ENCODE data around the gene RERE. TPM values are rescaled to one million over a fixed set of nuclear protein-coding genes. Genes with fewer than 3 reads are reported as not detected.
"Not testable (repeated sequence)": the region's sequence is repeated elsewhere in the genome, so short reads cannot be mapped to it uniquely, and the experiment has no call there.

The RERE gene
- polyA plus RNA-seq, 6 donors from 2014 or later: 10.7 to 50.1 (median 22.3) TPM

- not testable (repeated sequence) for H3K4me3 Mint-ChIP-seq; H3K9me3 Mint-ChIP-seq; DNase-seq; H3K27me3 Mint-ChIP-seq; ATAC-seq (ENCODE audit: low read depth in 2 of 2)
- Mint-ChIP-seq H3K36me3 (peaks cover 13 to 14% of the 10 kb centered on the region in 2 donors), H3K27ac (peak overlapping the region in 3 of 6 donors; percentile 39 to 71 (median 56)), H3K4me1 (peaks cover 7 to 14% (median 8%) of the 10 kb centered on the region in 3 donors)
These were observed 205.6 kb downstream of the RERE start for GRCh38 chr1:8611634-8612515.

GRCh38 chr1:8607906-8608305 lies 209.5 kb downstream of the RERE start:
- Mint-ChIP-seq H3K27me3 (no peaks in the 10 kb centered on the region), H3K9me3 (peaks cover 0 to 2% (median 0%) of the 10 kb centered on the region in 7 donors), H3K4me1 (peaks cover 14 to 32% (median 22%) of the 10 kb centered on the region in 3 donors), H3K36me3 (peaks cover 3 to 10% of the 10 kb centered on the region in 2 donors), H3K4me3 (no peak overlapping the region), H3K27ac (peak overlapping the region in 3 of 6 donors; percentile 13 to 53 (median 42))
- DNase-seq (no peak), ATAC-seq (ENCODE audit: low read depth in 2 of 2) (no peak)

DNA sequence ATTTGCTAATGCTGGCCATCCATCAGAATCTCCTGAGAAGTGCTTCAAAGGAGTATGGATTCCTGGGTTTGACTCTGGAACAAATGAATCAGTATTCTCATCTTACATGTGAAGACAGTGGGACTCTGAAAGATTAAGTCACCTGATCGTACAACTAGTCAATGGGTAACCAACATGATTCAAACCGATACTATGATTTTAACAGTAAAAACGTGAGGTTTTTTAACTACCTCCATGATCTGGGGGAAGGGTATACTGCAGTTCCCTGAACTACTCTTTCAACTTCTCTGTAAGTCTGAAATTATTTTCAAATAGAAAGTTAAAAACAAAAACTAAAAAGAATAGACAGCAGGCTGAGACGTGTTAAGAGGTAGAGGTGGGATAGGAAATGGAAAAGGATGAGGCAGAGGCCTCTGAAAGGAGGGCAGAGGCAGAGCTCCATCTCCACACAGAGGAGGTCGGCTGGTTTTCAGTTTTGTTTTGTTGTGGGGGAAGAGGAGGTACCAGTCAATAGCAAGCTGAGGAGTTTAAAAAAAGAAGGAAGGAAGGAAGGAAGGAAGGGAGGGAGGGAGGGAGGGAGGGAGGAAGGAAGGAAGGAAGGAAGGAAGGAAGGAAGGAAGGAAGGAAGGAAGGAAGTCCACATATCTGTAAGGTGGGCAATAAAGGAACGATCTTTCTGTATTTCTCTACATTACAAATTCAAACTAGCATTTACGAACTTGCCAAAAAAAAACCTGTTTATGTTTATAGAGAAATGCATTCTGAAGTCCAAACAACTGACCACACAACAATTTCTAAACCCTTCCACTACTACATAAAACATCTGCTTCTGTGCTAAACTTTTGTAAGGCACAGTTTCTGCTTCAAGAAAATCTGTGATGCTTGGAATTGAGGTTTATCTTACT lies 213.1 kb downstream of the RERE start:
- peaks cover 12 to 14% of the 10 kb centered on the region in 2 donors for H3K36me3 Mint-ChIP-seq
- peak; percentile 58 to 63 for ATAC-seq (ENCODE audit: low read depth in 2 of 2)
- DNase-seq: no peak

GRCh38 chr1:8603220-8603616 lies 214.2 kb downstream of the RERE start:
- peaks cover 0 to 2% (median 0%) of the 10 kb centered on the region in 7 donors for H3K9me3 Mint-ChIP-seq
- peaks cover 31 to 53% (median 48%) of the 10 kb centered on the region in 3 donors for H3K4me1 Mint-ChIP-seq
- peak overlapping the region in 4 of 6 donors; percentile 29 to 86 (median 81) for H3K27ac Mint-ChIP-seq
- H3K27me3 Mint-ChIP-seq: no peaks in the 10 kb centered on the region
- peaks cover 14 to 15% of the 10 kb centered on the region in 2 donors for H3K36me3 Mint-ChIP-seq
- peak overlapping the region in 4 of 8 donors; percentile 8 to 70 (median 45) for H3K4me3 Mint-ChIP-seq
- DNase-seq (no peak), ATAC-seq (ENCODE audit: low read depth in 2 of 2) (no peak)

More for the DNA sequence above, 213.1 kb downstream of the RERE start:
- Mint-ChIP-seq H3K4me1 (peaks cover 26 to 42% (median 42%) of the 10 kb centered on the region in 3 donors), H3K27ac (peak overlapping the region; percentile 74 to 94 (median 84)), H3K27me3 (no peaks in the 10 kb centered on the region), H3K9me3 (peaks cover 0 to 2% (median 0%) of the 10 kb centered on the region in 7 donors), H3K4me3 (peak overlapping the region in 7 of 8 donors; percentile 49 to 91 (median 70))

DNA sequence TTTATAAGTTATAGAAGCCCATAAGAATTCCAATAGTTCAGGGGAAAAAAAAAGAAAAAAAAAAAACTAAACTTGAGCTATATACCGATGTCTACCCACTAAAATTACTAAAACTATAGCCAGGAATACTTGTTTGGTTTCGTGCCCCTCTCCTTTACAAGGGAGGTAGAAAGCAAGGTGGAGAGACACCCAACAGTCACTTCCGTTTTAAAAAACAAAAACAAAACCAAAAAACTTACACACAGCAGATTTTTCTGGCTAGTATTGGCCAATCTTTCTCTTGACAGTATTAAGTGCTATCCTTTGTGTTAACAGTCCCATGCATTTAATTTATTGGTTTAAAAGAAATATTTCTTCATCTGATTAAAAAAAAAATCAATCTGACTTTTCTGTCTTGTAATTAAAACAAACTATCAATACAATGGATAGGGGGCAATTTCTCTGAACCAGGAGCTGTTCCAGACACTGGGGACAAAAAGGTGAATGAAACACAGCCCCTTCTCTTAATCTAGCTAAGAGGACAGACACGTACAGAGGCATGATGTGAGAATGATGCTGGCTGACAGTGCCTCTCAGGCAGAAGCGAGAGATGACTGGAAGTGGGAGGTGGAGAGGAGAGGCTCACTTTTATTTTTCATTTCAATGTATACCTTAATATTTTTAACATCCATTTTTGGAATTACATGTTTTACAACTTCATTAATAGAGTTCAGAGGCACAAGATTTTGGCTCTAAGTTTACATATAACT lies 214.8 kb downstream of the RERE start:
- peaks cover 34 to 55% (median 48%) of the 10 kb centered on the region in 3 donors for H3K4me1 Mint-ChIP-seq
- peak in 1 of 2 donors; percentile 40 for ATAC-seq (ENCODE audit: low read depth in 2 of 2)
- no peak for DNase-seq
- H3K27ac Mint-ChIP-seq: peak overlapping the region in 5 of 6 donors; percentile 48 to 82 (median 76)
- peaks cover 14 to 15% of the 10 kb centered on the region in 2 donors for H3K36me3 Mint-ChIP-seq
- peak overlapping the region in 3 of 8 donors; percentile 34 to 60 (median 49) for H3K4me3 Mint-ChIP-seq
- no peaks in the 10 kb centered on the region for H3K27me3 Mint-ChIP-seq
- H3K9me3 Mint-ChIP-seq: peaks cover 0 to 2% (median 0%) of the 10 kb centered on the region in 7 donors

DNA sequence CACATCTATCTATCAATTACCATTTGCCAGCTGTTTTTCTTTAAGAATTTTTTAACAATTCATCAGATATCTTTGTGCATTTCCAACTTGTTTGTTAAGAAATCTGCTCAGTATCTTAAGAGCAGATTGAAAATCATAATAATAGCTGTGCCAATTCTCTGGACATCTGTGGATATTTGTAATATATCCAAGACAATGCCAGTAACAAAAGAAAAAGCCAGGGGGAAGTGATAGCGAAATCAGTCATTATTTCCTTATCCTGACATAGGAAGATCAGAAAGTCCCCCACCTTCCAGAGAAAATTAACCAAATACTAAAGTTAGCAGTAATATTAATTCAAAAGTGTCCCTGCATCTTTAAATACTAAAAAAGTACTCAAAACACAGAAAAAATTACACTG lies 217.1 kb downstream of the RERE start:
- Mint-ChIP-seq H3K4me1 (peaks cover 38 to 67% (median 61%) of the 10 kb centered on the region in 3 donors), H3K9me3 (peaks cover 0 to 2% (median 0%) of the 10 kb centered on the region in 7 donors), H3K27ac (peak overlapping the region in 1 of 6 donors; percentile 27), H3K27me3 (no peaks in the 10 kb centered on the region), H3K36me3 (peaks cover 10 to 15% of the 10 kb centered on the region in 2 donors), H3K4me3 (no peak overlapping the region)
- ATAC-seq (ENCODE audit: low read depth in 2 of 2) (no peak), DNase-seq (no peak)

- peaks cover 0 to 2% (median 0%) of the 10 kb centered on the region in 7 donors for H3K9me3 Mint-ChIP-seq
- ATAC-seq (ENCODE audit: low read depth in 2 of 2): no peak
- DNase-seq: no peak
- peaks cover 37 to 61% (median 58%) of the 10 kb centered on the region in 3 donors for H3K4me1 Mint-ChIP-seq
- peaks cover 10 to 15% of the 10 kb centered on the region in 2 donors for H3K36me3 Mint-ChIP-seq
- H3K27ac Mint-ChIP-seq: peak overlapping the region in 3 of 6 donors; percentile 37 to 78 (median 50)
- H3K27me3 Mint-ChIP-seq: no peaks in the 10 kb centered on the region
- no peak overlapping the region for H3K4me3 Mint-ChIP-seq
These were observed 217.7 kb downstream of the RERE start for GRCh38 chr1:8599646-8600212.

- Mint-ChIP-seq H3K4me3 (no peak overlapping the region), H3K9me3 (no peaks in the 10 kb centered on the region), H3K27me3 (no peaks in the 10 kb centered on the region), H3K27ac (peak overlapping the region in 2 of 6 donors; percentile 50 to 61), H3K36me3 (peaks cover 11 to 15% of the 10 kb centered on the region in 2 donors), H3K4me1 (peaks cover 28 to 54% (median 54%) of the 10 kb centered on the region in 3 donors)
- no peak for ATAC-seq (ENCODE audit: low read depth in 2 of 2)
- DNase-seq: no peak
These were observed 218.7 kb downstream of the RERE start for GRCh38 chr1:8598783-8599182.

DNA sequence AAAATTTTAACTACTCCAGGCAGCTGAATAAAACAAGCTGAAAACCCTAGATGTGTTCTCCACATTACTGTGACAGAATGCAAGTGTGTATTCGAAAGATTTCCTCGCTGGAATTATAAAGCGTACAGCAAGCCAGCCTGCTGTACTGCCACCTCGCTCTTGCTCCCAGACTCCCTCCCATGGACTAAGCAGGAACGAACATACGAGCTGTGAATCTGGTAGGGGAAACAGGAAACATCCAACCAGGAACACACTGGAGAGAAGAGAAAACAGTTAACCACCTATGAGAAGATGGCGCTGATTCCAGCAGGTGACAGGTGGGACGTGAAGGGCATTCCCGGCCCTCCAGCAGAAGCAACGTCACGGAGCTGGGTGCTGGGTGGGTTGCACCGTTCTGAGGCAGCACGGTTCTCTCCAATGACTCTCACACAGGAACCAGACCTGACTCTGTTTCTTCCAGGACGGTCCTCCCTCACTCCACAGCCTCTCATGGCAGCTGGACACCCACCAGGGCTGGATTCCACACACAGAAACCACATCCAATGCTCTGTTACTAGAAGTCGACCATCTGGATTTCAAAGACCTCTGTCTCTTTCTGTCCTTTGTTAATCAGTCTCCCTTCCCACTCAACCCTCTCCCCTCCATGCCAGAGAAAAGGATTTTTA lies 219.2 kb downstream of the RERE start:
- peaks cover 15 to 17% of the 10 kb centered on the region in 2 donors for H3K36me3 Mint-ChIP-seq
- no peak for ATAC-seq (ENCODE audit: low read depth in 2 of 2)
- no peaks in the 10 kb centered on the region for H3K27me3 Mint-ChIP-seq
- no peak for DNase-seq
- H3K4me3 Mint-ChIP-seq: no peak overlapping the region
- H3K27ac Mint-ChIP-seq: peak overlapping the region in 3 of 6 donors; percentile 50 to 69 (median 67)
- H3K9me3 Mint-ChIP-seq: peaks cover 0 to 3% (median 0%) of the 10 kb centered on the region in 7 donors
- H3K4me1 Mint-ChIP-seq: peaks cover 28 to 53% (median 51%) of the 10 kb centered on the region in 3 donors

GRCh38 chr1:8597455-8597854 lies 220.0 kb downstream of the RERE start:
- Mint-ChIP-seq H3K36me3 (peaks cover 15 to 22% of the 10 kb centered on the region in 2 donors), H3K4me1 (peaks cover 23 to 48% (median 46%) of the 10 kb centered on the region in 3 donors), H3K27ac (peak overlapping the region in 2 of 6 donors; percentile 7 to 65), H3K9me3 (peaks cover 0 to 3% (median 0%) of the 10 kb centered on the region in 7 donors), H3K4me3 (peak overlapping the region in 1 of 8 donors; percentile 66), H3K27me3 (no peaks in the 10 kb centered on the region)
- ATAC-seq (ENCODE audit: low read depth in 2 of 2): no peak
- no peak for DNase-seq

DNA sequence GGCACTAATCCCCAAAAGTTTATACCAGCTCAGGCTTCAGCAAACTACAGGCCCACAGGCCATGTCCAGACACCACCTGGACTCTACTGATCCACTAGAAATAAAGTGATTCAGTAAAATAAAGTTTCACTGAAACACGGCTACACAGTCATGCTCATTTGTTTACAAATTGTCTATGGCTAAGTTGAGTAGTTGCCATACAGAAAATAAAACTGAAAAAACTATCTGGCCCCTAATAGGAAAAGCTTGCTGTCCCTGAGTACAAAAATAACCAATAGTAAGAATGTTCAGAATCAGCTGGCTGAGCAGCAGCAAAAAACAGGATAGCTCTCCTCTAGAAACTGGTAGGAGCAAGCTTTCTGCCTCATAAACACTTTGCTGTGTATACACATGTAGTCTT lies 221.5 kb downstream of the RERE start:
- no peak for ATAC-seq (ENCODE audit: low read depth in 2 of 2)
- Mint-ChIP-seq H3K4me1 (peaks cover 26 to 49% (median 47%) of the 10 kb centered on the region in 3 donors), H3K27ac (peak overlapping the region in 2 of 6 donors; percentile 12 to 36), H3K27me3 (no peaks in the 10 kb centered on the region), H3K4me3 (no peak overlapping the region), H3K9me3 (peaks cover 0 to 3% (median 0%) of the 10 kb centered on the region in 7 donors), H3K36me3 (peaks cover 8 to 17% of the 10 kb centered on the region in 2 donors)
- no peak for DNase-seq

All from naive B cell (primary cell).